Activated CD8-positive, alpha-beta memory T cell treated with anti-CD3 and anti-CD28 coated beads, Interleukin-2, amount 50 U/mL, for 24 hours (primary cell): ENCODE data around the gene RAB7B.

Experiments used
- DNase-seq: peaks from one replicate; pipeline ENCODE4 v3.0.0-alpha.2; 2020; ENCODE audit errors: extremely low read depth

The RAB7B gene

DNA sequence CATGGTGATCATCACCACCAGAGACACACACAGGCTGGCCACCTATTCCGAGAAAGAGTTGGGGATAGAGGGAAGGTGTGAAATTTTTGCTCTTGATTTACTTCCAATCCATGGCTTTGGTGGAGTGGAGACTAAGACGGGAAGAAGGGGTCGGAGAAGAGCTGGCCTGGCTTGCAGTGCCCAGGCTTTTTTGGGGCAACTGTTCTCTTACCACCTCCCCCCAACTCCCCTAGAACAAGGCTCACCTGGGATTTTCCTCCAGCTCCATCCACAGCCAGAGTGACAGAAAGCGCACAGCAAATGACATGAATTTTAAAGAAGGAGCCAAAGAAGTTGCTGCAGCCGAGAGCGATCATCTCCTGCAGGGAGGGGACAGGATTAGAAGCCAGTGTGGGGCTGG, 75.9 kb downstream of the RAB7B start:
- no peak for DNase-seq
